A549 (cell line): ENCODE results near the gene KCTD1. TPM values are rescaled to one million over a fixed set of nuclear protein-coding genes. Genes with fewer than 3 reads are reported as not detected.

ENCODE experiments used
- ATAC-seq, 2 experiments: fragments of 200-7000 bp in 1 of 2; fragments of >200 bp in 1 of 2; cut with Nextera tagmentation in 1 of 2; cut with Tn5 transposase in 1 of 2; 3 replicates each; pipeline versions ENCODE4 v1.8.0 to v1.9.1; 2018 to 2020; ENCODE audit warnings: mild to moderate bottlenecking in 1 of 2, moderate library complexity in 1 of 2
- CTCF ChIA-PET: fragments of 300-600 bp; sonication (Branson Sonifier 250); formaldehyde crosslinking; extraction: SDS; loops from one replicate; lab custom pipeline; 2021; ENCODE audit warnings: antibody characterized with exemption, inconsistent platforms; lab: Yijun Ruan, JAX
- POLR2A ChIA-PET: fragments of 350-600 bp; formaldehyde crosslinking; extraction: SDS; loops from one replicate; lab custom pipeline; 2021; ENCODE audit warnings: antibody characterized with exemption, inconsistent platforms; lab: Yijun Ruan, JAX
- DNase-seq, 2 experiments: peaks; one replicate each; pipeline versions ENCODE4 v3.0.0 to v3.0.0-alpha.2; 2011 to 2016; ENCODE audit warnings: low read depth in 1 of 2, low spot score in 1 of 2
- FAIRE-seq: peaks from 2 replicates; lab custom pipeline; 2011; peaks lifted over from hg19 to GRCh38; lab: Jason Lieb, UNC
- H3K27ac ChIP-seq, 2 experiments: fragments of >200 bp; sonication (Bioruptor Twin); formaldehyde crosslinking; 3 replicates each; pipeline ENCODE4 v1.5.1; 2016 to 2017
- H3K4me1 ChIP-seq: fragments of >200 bp; sonication (Bioruptor Twin); formaldehyde crosslinking; 3 replicates; pipeline ENCODE4 v1.6.1; 2016
- H3K4me2 ChIP-seq: fragments of >200 bp; sonication (Bioruptor Twin); formaldehyde crosslinking; 3 replicates; pipeline ENCODE4 v1.6.1; 2016
- H3K4me3 ChIP-seq: fragments of >200 bp; sonication (Bioruptor Twin); formaldehyde crosslinking; 3 replicates; pipeline ENCODE4 v1.5.1; 2016
- H3K9me3 ChIP-seq: fragments of >200 bp; sonication (Bioruptor Twin); formaldehyde crosslinking; 3 replicates; pipeline ENCODE4 v1.6.1; 2016
- CBX8 ChIP-seq: fragments of 200-600 bp; sonication (generic); IDR thresholded peaks from 2 replicates; pipeline ENCODE4 v1.6.1; 2016
- CHD4 ChIP-seq: fragments of 200-600 bp; sonication (generic); IDR thresholded peaks from 2 replicates; pipeline ENCODE4 v1.6.1; 2016; ENCODE audit warnings: antibody characterized with exemption, mild to moderate bottlenecking, borderline replicate concordance
- E2F6 ChIP-seq: IDR thresholded peaks from 2 replicates; pipeline ENCODE4 v1.6.1; 2012; ENCODE audit warnings: low read depth, borderline replicate concordance
- EHF ChIP-seq: fragments of 250-450 bp; sonication (Bioruptor Pico); IDR thresholded peaks from 2 replicates; pipeline ENCODE4 v1.5.0; 2020; ENCODE audit warnings: mild to moderate bottlenecking
- EHMT2 ChIP-seq: fragments of 200-600 bp; sonication (generic); IDR thresholded peaks from 2 replicates; pipeline ENCODE4 v1.6.1; 2016; ENCODE audit warnings: antibody characterized with exemption, low read depth, mild to moderate bottlenecking, moderate library complexity
- HDAC2 ChIP-seq: fragments of 200-600 bp; sonication (generic); IDR thresholded peaks from 2 replicates; pipeline ENCODE4 v1.6.1; 2016
- HES2 ChIP-seq: fragments of >200 bp; sonication (Bioruptor Twin); formaldehyde crosslinking; IDR thresholded peaks from 2 replicates; pipeline ENCODE4 v1.6.1; 2016
- HEYL ChIP-seq: fragments of 250-450 bp; sonication (Bioruptor Pico); IDR thresholded peaks from 2 replicates; pipeline ENCODE4 v1.8.0; 2021; ENCODE audit warnings: mild to moderate bottlenecking, moderate library complexity
- JUNB ChIP-seq: fragments of >200 bp; sonication (Bioruptor Twin); formaldehyde crosslinking; IDR thresholded peaks from 2 replicates; pipeline ENCODE4 v1.6.1; 2016
- KDM1A ChIP-seq: fragments of 200-600 bp; sonication (generic); IDR thresholded peaks from 2 replicates; pipeline ENCODE4 v1.6.1; 2016; ENCODE audit warnings: low read depth, mild to moderate bottlenecking
- MAFK ChIP-seq: fragments of 450-650 bp; IDR thresholded peaks from 2 replicates; pipeline ENCODE4 v1.6.1; 2014; ENCODE audit not compliant: partially characterized antibody
- MAZ ChIP-seq: fragments of 150-350 bp; IDR thresholded peaks from 2 replicates; pipeline ENCODE4 v1.6.1; 2014; ENCODE audit warnings: antibody characterized with exemption, low read depth, low read length, borderline replicate concordance
- PHF8 ChIP-seq: fragments of 200-600 bp; sonication (generic); IDR thresholded peaks from 2 replicates; pipeline ENCODE4 v1.6.1; 2016; ENCODE audit warnings: low read depth, mild to moderate bottlenecking, antibody characterized with exemption, moderate library complexity, borderline replicate concordance
- POLR2A ChIP-seq: IDR thresholded peaks from 2 replicates; pipeline ENCODE4 v1.6.1; 2012; ENCODE audit warnings: mild to moderate bottlenecking, low read length
- SMC3 ChIP-seq: fragments of >200 bp; sonication (Bioruptor Twin); formaldehyde crosslinking; IDR thresholded peaks from 3 replicates; pipeline ENCODE4 v1.6.1; 2018; ENCODE audit warnings: inconsistent platforms
- TP53 ChIP-seq: fragments of 250-450 bp; sonication (Bioruptor Pico); IDR thresholded peaks from 2 replicates; pipeline ENCODE4 v1.5.0; 2021; ENCODE audit warnings: mild to moderate bottlenecking, moderate library complexity
- ZC3H11A ChIP-seq: fragments of 450-650 bp; IDR thresholded peaks from 2 replicates; pipeline ENCODE4 v1.6.1; 2014; ENCODE audit warnings: antibody characterized with exemption, mild to moderate bottlenecking
- WGBS: methylation state at CpG from one replicate; pipeline ENCODE4 v1.1.6; 2017; ENCODE audit errors: missing lambda C conversion rate; 5-methylcytosine and 5-hydroxymethylcytosine counted together
- polyA plus RNA-seq, 4 experiments: library from polyadenylated mRNA; depleted of rRNA in 3 of 4; stranded (reverse); fragments of >200 nt; fragmentation: RNase III in 1 of 4; extraction: RNeasy Plus Mini Kit Qiagen cat#74134 plus additional on column Dnase treatment in 1 of 4; gene quantifications; 2 replicates in 3 of 4; 3 replicates in 1 of 4; pipeline ENCODE4 v1.2.3, GENCODE V29; 2011 to 2017

KCTD1 gene
- polyA plus RNA-seq, 2 of the 4 experiments (the other 2 are of a cell fraction) = 26.1 to 32.1 TPM

GRCh38 chr18:26515643-26516487 lies 32.5 kb downstream of the KCTD1 start:
- Histone ChIP-seq H3K4me2 (no peak overlapping the region), H3K27ac (peak overlapping the region in 1 of 2 experiments; percentile 80; a peak in 2 of 6 replicates), H3K4me3 (no peak overlapping the region), H3K4me1 (peaks cover 69% of the 10 kb centered on the region), H3K9me3 (no peaks in the 10 kb centered on the region)
- 94% methylated on average over 6 of the region's 9 CpGs for WGBS
- ATAC-seq = no peak
- no peak for FAIRE-seq
- TF ChIP-seq HES2 = no peak
- TF ChIP-seq E2F6 = no peak
- no peak for TF ChIP-seq MAFK
- TF ChIP-seq CHD4 = no peak
- no peak for TF ChIP-seq EHF (CRISPR knock-in tag)
- POLR2A ChIA-PET = no interaction called here
- CTCF ChIA-PET = interaction anchor here (0.6 to 1.0 kb wide), 3 partner anchors 27 to 40 kb away, joined by 3 read pairs; partner anchors contain the start of gene KCTD1
- DNase-seq = no peak

- Histone ChIP-seq H3K27ac (peak overlapping the region; percentile 55 to 80), H3K9me3 (no peaks in the 10 kb centered on the region), H3K4me1 (peaks cover 75% of the 10 kb centered on the region), H3K4me3 (no peak overlapping the region), H3K4me2 (peak overlapping the region; percentile 75)
- WGBS = 46% methylated on average over 10 of the region's 10 CpGs
- ATAC-seq = peak; percentile 34 to 74; a peak in 3 of 6 replicates
- POLR2A ChIA-PET = no interaction called here
- no peak for FAIRE-seq
- DNase-seq = no peak
- TF ChIP-seq ZC3H11A = no peak
- no peak for TF ChIP-seq EHMT2
- no peak for TF ChIP-seq HDAC2
- TF ChIP-seq POLR2A = no peak
- no peak for TF ChIP-seq CBX8
- no peak for TF ChIP-seq EHF (CRISPR knock-in tag)
- no peak for TF ChIP-seq JUNB
- TF ChIP-seq SMC3 = no peak
- no peak for TF ChIP-seq HES2
- no peak for TF ChIP-seq E2F6
- TF ChIP-seq KDM1A = no peak
- TF ChIP-seq MAZ = no peak
- CTCF ChIA-PET = no interaction called here
Measured at GRCh38 chr18:26511339-26512071, 36.8 kb downstream of the KCTD1 start.

- FAIRE-seq = no peak
- no peak for ATAC-seq
Measured at GRCh38 chr18:26510337-26510736, 38.0 kb downstream of the KCTD1 start.

GRCh38 chr18:26506012-26506411 lies 42.3 kb downstream of the KCTD1 start:
- WGBS = 88% methylated on average over 8 of the region's 8 CpGs
- Histone ChIP-seq H3K4me2 (no peak overlapping the region), H3K27ac (no peak overlapping the region), H3K4me1 (peaks cover 39% of the 10 kb centered on the region), H3K9me3 (no peaks in the 10 kb centered on the region), H3K4me3 (no peak overlapping the region)
- FAIRE-seq (no peak), DNase-seq (no peak), ATAC-seq (no peak)
- ChIA-PET CTCF (interaction anchor here (0.8 to 2.0 kb wide), 3 partner anchors 18 to 122 kb away, joined by 3 to 8 read pairs (median 3); no protein-coding TSS in a partner anchor), POLR2A (no interaction called here)
- no peak for TF ChIP-seq KDM1A

More at GRCh38 chr18:26510337-26510736, 38.0 kb downstream of the KCTD1 start:
- Histone ChIP-seq H3K9me3 (no peaks in the 10 kb centered on the region), H3K27ac (peak overlapping the region; percentile 42 to 55; a peak in 4 of 6 replicates), H3K4me1 (peaks cover 67% of the 10 kb centered on the region), H3K4me3 (no peak overlapping the region)
- no peak for DNase-seq
- POLR2A ChIA-PET = no interaction called here
- TF ChIP-seq TP53 (no peak), PHF8 (no peak), MAFK (no peak), POLR2A (no peak), HEYL (no peak), EHMT2 (no peak)
- TF ChIP-seq, all 56 proteins: peak for 0
- peak overlapping the region; percentile 75; the same call in 1 of the 3 replicates for H3K4me2 ChIP-seq
- CTCF ChIA-PET = no interaction called here
- 83% methylated on average over 3 of the region's 3 CpGs for WGBS
